COLO829 (cell line): ENCODE results near the gene STIM1.
"Not testable (repeated sequence)": the region's sequence is repeated elsewhere in the genome, so short reads cannot be mapped to it uniquely, and the experiment has no call there.

Experiments used
- DNase-seq: peaks from one replicate; pipeline ENCODE4 v3.0.0; 2012; ENCODE audit warnings: low spot score

Gene STIM1

DNA sequence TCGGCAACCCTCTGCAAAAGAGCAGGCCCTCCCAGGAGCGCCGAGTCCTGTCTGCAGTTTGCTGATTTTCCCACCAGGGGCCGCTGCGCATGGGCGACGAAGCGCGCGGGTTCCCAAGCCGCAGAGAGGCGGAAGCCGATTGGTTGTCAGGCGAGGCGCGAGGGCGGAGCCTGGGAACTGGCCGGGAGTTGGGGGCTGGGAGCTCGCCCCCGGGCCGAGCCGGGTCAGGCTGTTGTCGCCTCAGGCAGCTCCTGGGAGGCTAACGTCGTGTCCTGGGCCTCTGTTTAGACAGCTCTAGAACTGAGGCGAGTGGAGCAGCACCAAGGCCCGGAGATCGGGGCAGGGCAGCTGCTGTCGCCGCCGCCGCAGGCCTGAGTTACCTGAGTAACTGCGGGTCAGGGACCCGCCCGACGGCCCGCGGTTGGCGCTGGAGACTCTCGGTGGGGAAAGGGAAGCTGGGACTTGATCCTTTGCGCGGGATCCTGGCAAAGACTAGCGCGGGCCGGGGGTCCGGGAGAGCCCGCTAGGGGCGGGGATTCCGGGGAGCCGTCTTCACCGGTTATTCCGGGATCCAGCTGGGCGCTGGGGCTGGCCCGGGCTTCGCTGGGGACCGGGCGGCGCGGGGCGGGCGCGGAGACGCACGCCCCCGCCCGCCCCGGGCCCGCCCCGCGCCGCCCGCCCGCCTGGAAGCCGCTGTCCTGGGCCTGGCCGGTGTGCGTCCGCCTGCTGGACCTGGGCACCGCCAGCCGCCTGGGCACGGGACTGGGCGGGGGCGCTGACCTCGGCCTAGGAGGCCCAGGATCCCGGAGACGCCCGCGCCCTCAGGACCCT, at the start of gene STIM1:
TSS of gene STIM1 (plus strand) at position 688 of the 831 bp plus-strand sequence. CDS start 607 bp downstream, outside the sequence.
- DNase-seq: peak; percentile 89

GRCh38 chr11:3807909-3808860, 47.3 kb upstream of the STIM1 start, which contains the start of gene PGAP2:
Gene PGAP2 (plus strand): TSS chr11:3808560. CDS start chr11:3811260, 2,700 bp downstream.
- DNase-seq: peak; percentile 78

DNA sequence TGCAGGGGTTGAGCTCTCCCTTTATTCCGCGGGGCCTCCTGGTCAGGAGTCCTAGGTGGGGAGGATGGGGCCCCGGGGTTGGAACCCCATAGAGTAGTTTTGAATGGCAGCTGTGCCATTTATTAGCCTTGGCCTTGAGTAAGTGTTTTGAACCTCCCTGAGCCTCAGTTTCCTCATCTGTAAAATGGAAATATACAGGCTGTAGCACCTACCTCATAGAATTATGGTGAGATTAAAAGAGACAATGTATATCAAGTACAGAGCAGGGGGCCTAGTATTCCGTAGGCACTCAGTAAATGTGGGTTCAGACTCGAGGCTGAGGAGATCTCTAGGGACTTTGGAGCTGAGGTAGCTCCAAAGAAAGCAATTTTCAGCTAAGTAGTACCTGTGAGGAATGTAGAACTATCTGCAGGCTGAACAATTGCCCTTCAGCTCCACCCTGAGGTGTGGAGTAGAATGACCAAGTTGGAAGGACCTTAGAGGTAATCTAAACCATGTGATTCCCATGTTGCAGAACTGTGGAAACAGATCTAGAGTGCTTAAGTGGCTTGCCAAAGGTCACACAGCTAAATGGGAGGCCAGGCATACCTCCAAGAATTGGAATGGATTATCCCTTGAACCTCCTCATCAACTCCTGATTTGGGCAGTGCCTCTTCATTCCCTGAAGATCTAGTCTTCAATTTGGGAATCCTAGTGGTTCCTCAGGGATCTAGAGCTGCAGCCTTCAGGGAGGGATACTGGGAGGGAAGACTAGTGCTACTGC, 46.4 kb upstream of the STIM1 start:
- DNase-seq: peak; percentile 85

- no peak for DNase-seq
Measured at GRCh38 chr11:3809624-3809928, 45.9 kb upstream of the STIM1 start.

GRCh38 chr11:3810446-3810845, 45.0 kb upstream of the STIM1 start:
- DNase-seq: no peak

DNA sequence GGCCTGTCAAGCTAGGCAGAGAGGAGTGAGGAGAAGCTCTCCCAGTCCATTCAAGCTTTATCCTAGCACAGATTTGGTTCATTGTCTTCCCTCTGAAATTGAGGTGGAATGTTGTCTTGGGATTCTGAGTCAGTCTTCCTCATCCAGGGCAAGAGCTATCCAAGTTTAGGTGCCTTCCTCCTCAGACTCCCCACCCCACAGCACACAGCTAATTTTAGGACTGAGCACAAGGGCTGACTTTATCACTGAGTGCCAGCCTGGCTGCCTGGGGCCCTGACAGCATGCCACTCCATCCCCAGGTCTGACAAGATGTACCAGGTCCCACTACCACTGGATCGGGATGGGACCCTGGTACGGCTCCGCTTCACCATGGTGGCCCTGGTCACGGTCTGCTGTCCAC, 44.5 kb upstream of the STIM1 start:
- no peak for DNase-seq

DNA sequence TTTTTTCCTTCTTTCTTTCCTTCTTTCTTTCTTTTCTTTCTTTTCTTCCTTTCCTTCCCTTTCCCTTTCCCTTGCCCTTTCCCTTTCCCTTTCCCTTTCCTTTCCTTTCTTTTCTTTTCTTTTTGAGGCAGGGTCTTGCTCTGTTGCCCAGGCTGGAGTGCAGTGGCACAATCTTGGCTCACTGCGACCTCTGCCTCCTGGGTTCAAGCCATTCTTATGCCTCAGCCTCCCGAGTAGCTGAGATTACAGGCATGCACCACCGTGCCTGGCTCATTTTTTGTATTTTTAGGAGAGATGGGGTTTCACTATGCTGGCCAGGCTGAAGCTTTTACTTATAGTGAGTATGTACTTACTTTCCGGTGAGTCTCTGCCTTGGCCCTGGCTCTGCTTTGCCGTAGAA, 40.6 kb upstream of the STIM1 start:
- not testable (repeated sequence) for DNase-seq

- no peak for DNase-seq
Measured at GRCh38 chr11:3815845-3816244, 39.6 kb upstream of the STIM1 start.

GRCh38 chr11:3816673-3817072, 38.8 kb upstream of the STIM1 start:
- no peak for DNase-seq

GRCh38 chr11:3817181-3817800, 38.2 kb upstream of the STIM1 start:
- DNase-seq: no peak

DNA sequence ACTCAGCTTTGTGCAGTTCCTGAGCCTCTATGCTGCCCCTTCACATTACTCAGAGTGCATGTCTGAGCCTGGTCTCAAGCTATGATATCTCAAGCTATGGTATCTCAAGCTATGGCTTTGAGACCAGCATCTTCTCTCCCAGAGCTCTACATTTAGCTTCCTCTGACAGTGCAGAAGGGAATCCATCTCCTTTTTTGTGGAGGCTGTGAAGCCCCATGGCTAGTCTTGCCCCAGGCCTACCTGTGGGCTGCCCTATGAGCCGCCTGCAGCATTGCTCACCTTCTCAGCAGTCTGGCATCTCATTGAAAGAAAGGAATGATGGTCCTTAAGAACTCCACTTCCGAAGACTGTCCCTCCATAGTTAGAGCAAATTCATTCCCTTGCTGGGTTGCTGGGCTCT, 34.5 kb upstream of the STIM1 start:
- no peak for DNase-seq

GRCh38 chr11:3822312-3822711, 33.2 kb upstream of the STIM1 start:
- no peak for DNase-seq

- no peak for DNase-seq
Measured at GRCh38 chr11:3823303-3823702, 32.2 kb upstream of the STIM1 start.

DNA sequence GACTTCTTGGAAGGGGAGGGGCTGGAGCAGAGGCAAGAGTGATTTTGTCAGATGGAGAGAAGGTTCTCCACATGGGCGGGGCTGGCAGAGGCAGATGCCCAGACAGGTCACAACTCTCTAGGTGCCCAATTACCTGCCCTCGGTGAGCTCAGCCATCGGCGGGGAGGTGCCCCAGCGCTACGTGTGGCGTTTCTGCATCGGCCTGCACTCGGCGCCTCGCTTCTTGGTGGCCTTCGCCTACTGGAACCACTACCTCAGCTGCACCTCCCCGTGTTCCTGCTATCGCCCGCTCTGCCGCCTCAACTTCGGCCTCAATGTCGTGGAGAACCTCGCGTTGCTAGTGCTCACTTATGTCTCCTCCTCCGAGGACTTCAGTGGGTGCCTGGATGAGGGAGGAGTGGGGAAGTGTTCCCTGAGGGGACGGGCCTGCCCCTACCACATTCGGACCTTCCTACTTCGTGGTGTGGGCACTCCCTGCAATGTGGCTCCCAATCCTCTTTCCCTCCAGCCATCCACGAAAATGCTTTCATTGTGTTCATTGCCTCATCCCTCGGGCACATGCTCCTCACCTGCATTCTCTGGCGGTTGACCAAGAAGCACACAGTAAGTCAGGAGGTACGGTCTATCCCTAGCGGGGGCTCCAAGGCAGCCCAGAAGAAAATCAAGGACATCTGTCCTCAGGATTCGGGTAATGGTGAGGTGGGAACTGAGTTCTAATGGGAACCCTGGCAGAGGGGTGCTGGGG, 31.5 kb upstream of the STIM1 start:
- no peak for DNase-seq

- no peak for DNase-seq
Measured at GRCh38 chr11:3824714-3825472, 30.6 kb upstream of the STIM1 start.

- no peak for DNase-seq
Measured at GRCh38 chr11:3825473-3826154, 29.9 kb upstream of the STIM1 start.

GRCh38 chr11:3826721-3827120, 28.7 kb upstream of the STIM1 start:
- no peak for DNase-seq

- DNase-seq: no peak
Measured at GRCh38 chr11:3827434-3828186, 27.9 kb upstream of the STIM1 start.

DNA sequence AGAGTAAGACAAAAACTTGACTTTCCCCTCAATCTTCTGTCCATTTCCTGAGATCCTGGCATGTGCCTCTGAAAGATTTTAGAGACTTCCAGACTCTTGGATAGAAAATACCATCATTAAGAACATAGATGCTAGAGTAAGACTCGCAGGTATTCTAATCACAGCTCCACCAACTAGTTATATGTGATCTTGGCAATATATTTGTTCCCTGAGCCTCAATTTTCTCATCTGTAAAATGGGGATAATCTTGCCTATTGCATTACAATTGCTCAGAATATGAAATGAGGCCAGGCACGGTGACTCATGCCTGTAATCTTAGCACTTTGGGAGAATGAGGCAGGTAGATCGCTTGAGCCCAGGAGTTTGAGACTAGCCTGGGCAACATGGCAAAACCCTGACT, 25.4 kb upstream of the STIM1 start:
- DNase-seq: no peak
